T-helper 1 cell treated with Interleukin-12 subunit alpha and Interleukin-12 subunit beta and Interleukin-4 antibody, amounts not matched to agents 30 ng/mL and 1 ng/mL, for 36 hours (primary cell): ENCODE results near the gene GFY. TPM values are rescaled to one million over a fixed set of nuclear protein-coding genes. Genes with fewer than 3 reads are reported as not detected.

ENCODE experiments used
- intact Hi-C: fragments of 100-400 bp; cut with micrococcal nuclease; formaldehyde crosslinking; loops from one replicate; pipeline ENCODE4 v1.15.1; 2024
- total RNA-seq: library from RNA; stranded (reverse); gene quantifications from 2 replicates; pipeline ENCODE4 v1.2.3, GENCODE V29; 2022

The GFY gene
- total RNA-seq, 1 donor from 2014 or later: not detected

- intact Hi-C loops: no loop called here
These were observed 2.2 kb downstream of the GFY start for GRCh38 chr19:49427339-49427738.

- intact Hi-C loops: no loop called here
These were observed 2.8 kb downstream of the GFY start for GRCh38 chr19:49427855-49428546.

DNA sequence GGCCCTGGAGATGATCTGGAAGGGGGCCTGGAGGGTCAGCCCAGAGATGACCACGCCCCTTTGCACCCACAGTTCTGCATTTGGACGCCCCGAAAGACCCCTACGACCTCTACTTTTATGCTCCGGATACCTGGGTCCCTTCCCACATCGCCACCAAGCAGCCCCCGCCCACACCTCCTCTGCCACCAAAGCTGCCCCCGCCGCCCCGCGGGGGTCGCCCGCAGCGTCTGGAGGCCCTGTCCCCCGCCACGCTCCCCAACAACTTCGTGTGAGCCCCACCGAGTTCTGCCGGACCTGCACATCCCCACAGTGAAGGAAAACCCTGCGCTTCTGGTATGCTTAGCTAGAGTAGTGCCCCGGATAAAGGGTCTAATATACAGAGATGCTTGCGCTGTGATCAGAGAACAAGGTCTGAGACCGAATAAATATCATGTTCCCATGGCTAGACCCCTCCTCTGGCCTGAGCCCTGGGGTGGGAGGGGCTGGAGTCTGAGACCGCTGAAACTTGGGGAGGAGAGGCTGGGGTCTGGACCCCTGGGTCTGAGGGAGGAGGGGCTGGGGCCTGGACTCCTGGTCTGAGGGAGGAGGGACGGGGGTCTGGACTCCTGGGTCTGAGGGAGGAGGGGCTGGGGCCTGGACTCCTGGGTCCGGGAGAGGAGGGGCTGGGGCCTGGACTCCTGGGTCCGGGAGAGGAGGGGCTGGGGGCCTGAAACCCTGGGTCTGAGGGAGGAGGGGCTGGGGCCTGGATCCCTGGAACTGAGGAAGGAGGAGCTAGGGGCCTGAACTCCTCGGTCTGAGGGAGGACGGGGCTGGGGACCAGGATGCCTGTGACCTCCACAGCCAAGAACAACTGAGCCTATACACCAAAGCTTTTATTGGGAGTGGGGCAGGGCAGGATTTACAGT is 3.6 kb downstream of the GFY start:
- intact Hi-C loops: no loop called here

- intact Hi-C loops: loop anchor here (1.0 kb wide), 2 partner anchors 8 to 38 kb away; no protein-coding TSS in a partner anchor
These were observed 5.0 kb downstream of the GFY start for GRCh38 chr19:49430172-49430677.

- intact Hi-C loops: loop anchor here (1.0 kb wide), 2 partner anchors 9 to 39 kb away; no protein-coding TSS in a partner anchor
These were observed 5.6 kb downstream of the GFY start for GRCh38 chr19:49430678-49431329.

GRCh38 chr19:49431330-49431749 is 6.2 kb downstream of the GFY start:
- intact Hi-C loops: no loop called here

DNA sequence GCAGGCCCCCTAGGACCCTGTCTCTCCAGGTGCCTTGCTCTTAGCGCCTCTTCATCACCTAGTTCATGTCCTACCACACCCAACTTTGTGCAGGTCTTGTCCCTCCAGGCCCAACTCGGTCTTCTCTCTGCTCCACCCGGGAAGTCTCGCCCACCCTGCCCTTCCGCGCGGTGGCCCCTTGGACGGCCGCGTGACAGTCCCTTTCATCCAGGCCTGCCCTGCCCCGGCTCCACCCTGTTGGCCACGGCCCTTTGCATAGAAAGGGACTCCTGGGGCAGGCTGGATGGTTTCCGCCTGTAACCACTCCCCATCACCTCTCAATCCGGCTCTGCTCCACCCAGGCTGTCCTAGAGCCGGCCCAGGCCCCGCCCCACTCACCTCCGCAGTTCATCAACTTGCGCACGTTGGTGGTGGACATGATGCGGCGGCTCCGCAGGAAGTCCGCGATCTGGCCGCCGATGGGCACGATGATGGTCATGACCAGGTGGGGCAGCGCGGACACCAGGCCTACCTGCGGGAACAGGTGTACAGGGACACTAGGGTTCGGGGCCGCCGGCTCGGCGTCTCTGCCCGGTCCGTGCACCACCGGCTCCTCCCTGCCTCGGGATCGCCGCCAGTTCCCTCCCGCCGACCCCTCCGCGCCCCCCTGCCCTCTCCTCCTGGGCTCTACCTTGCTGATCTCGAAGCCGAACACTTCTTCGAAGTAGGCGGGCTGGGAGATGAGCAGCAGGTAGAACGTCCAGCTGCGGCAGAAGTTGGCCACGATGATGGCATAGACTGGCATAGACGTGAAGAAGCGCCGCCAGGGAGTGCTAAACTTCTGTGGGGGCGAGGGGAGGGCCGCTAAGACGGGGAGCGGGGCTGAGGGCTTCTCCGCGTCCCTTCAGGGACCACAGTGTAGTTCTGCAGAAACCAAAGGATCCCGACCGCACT is 7.2 kb downstream of the GFY start:
- intact Hi-C loops: loop anchor here (1.0 kb wide), 1 partner anchor 9 kb away; the partner anchor contains the start of gene SLC17A7

GRCh38 chr19:49433240-49433901 is 8.2 kb downstream of the GFY start:
- intact Hi-C loops: loop anchor here (1.0 kb wide), 1 partner anchor 8 kb away; the partner anchor contains the start of gene SLC17A7

DNA sequence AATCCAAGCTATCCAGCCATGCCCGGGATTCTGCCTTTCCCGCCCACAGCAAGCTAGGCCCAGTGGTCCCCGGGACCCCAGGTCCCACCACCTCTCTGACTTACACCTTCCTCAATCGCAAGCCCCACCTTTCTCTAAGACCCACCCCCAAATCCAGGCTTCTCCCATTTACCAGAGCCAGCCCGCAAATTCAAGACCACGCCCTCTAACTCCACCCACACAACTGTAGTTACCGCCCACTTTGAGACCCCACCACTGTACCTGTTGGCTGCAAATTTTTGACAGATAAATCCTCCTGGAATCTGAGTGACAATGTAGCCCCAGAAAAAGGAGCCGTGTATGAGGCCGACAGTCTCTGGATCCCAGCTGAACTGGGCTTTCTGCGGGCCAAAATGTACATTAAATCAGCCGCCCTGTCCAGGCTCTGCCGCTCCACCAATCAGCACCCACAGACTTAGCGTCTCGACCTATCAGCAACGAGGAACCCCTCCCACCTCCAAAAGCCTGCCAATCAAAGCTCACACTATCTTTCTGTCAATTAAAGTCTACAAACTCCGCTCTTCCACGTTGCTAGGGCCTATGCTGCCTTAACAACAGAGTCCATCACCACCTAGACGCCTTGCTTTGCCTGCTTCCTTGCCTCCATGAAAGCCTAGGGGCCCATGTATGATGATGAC is 9.9 kb downstream of the GFY start:
- intact Hi-C loops: no loop called here

DNA sequence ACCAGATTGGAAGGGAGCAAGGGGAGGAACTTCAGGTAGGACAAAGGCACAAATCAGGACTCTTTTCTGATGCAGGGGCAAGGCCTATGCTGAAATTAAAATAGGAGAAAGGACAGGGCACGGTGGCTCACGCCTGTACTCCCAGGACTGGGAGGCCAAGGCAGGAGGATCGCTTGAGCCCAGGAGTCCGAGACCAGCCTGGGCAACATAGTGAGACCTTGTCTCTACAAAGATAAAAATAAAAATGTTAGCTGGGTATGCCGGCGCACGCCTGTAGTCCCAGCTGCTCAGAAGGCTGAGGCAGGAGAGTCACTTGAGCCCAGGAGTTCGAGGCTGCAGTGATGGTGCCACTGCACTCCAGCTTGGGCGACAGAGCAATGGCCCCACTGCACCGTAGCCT is 10.5 kb downstream of the GFY start:
- intact Hi-C loops: no loop called here

DNA sequence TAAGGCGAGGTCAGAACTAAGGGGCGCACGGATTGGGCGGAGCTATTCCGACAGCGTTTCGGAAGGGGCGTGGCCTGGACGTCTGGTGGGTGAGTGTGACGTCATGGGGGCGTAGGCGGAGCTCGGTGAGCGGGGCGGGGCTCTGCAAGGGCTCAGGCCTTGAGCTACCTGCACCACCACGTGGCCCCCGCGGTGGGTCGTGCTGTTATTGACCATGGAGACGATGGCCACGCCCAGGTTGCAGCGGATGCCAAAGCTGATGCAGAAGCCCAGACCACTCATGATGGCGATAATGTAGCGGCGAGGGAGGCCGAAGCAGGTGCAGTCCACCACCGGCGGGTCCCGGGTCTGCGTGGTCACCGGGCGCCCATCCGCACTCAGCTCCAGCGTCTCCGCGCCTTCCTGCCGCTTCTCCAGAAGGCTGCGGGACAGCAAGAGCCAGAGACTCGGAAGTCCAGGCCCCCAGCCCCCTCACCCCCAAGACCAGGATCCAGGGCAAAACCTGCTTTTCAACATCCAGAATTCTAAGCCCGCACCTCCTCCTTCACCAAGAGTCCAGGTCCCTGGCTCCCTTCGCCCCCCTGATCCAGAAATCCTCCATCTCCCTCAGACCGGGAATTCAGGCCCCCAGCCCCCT is 11.3 kb downstream of the GFY start:
- intact Hi-C loops: no loop called here

DNA sequence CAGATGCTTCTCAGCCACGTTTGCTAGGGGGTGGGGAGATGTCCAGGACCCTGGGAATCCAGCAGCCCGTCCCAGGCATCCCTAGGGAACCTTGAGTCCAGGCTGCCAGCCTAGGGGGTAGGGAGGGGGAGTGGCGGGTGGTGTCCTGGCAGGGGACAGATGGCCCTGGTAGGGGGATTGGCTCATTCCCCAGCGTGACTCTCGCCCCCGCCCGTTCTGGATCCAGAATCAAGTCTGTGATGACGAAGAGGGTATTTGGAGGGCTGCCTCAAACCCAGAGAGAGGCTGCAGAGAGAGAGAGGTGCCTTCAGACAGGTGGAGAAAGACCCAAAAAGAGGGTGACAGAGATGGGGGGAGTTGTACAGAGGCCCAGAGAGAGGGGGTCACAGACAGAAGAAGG is 12.0 kb downstream of the GFY start:
- intact Hi-C loops: no loop called here

DNA sequence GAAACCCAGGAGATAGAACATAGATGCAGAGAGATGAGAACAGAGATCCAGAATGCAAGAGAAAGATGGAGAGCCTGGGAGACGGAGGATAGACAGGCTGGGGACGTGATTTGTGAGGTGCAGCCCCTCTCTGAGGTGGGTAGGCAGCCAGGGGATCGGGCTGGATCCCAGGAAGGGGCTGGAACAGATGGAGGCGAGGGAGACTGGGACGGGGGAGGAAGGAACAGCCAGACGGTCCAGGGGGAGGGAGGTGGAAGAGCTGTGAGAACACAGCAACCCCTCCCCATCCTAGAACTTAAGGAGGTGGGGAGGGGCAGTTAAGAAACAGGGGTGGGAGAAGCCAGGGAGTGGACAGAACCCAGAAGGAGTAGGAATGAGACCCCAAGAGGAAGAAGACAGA is 13.1 kb downstream of the GFY start:
- intact Hi-C loops: no loop called here

GRCh38 chr19:49439836-49440235 is 14.6 kb downstream of the GFY start:
- intact Hi-C loops: no loop called here

GRCh38 chr19:49440439-49441209 is 15.4 kb downstream of the GFY start:
- intact Hi-C loops: loop anchor here (1.0 kb wide), 2 partner anchors 7 to 109 kb away; no protein-coding TSS in a partner anchor

- intact Hi-C loops: loop anchor here (1.0 kb wide), 2 partner anchors 8 to 110 kb away; no protein-coding TSS in a partner anchor
These were observed 16.2 kb downstream of the GFY start, which contains the start of gene SLC17A7 for GRCh38 chr19:49441210-49441959. TSS of gene SLC17A7 (minus strand) at chr19:49441527. CDS start at chr19:49441379, 148 bp downstream.

DNA sequence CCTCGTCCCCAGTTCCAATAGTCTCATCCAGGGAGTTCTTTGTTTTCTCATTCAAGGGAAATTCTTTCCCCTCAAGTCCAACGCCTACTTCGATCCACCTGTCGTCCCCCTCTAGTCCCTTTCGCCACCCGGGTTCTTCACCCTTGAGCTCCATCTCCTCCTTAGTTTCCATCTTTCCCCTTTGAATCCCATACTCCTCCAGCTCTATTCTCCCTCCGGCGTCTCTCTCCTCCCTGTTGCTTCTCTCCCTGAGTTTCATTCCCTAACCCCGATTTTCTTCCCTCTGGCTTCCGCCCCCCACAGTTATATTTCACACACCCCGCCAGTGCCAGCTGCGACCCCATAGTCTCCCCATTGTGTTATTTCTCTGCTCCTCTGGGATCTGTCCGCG is 16.8 kb downstream of the GFY start:
- intact Hi-C loops: loop anchor here (1.0 to 2.0 kb wide), 5 partner anchors 9 to 199 kb away; partner anchors contain the start of genes PTH2, RPS11 and RRAS
